A549 (cell line): Measurements from ENCODE around the gene ZFAND4. TPM values are rescaled to one million over a fixed set of nuclear protein-coding genes. Genes with fewer than 3 reads are reported as not detected.

Experiments
- ATAC-seq, 2 experiments: fragments of 200-7000 bp in 1 of 2; fragments of >200 bp in 1 of 2; cut with Nextera tagmentation in 1 of 2; cut with Tn5 transposase in 1 of 2; 3 replicates each; pipeline versions ENCODE4 v1.8.0 to v1.9.1; 2018 to 2020; ENCODE audit warnings: mild to moderate bottlenecking in 1 of 2, moderate library complexity in 1 of 2
- CTCF ChIA-PET: fragments of 300-600 bp; sonication (Branson Sonifier 250); formaldehyde crosslinking; extraction: SDS; loops from one replicate; lab custom pipeline; 2021; ENCODE audit warnings: antibody characterized with exemption, inconsistent platforms; lab: Yijun Ruan, JAX
- POLR2A ChIA-PET: fragments of 350-600 bp; formaldehyde crosslinking; extraction: SDS; loops from one replicate; lab custom pipeline; 2021; ENCODE audit warnings: antibody characterized with exemption, inconsistent platforms; lab: Yijun Ruan, JAX
- DNase-seq, 2 experiments: peaks; one replicate each; pipeline versions ENCODE4 v3.0.0 to v3.0.0-alpha.2; 2011 to 2016; ENCODE audit warnings: low read depth in 1 of 2, low spot score in 1 of 2
- FAIRE-seq: peaks from 2 replicates; lab custom pipeline; 2011; peaks lifted over from hg19 to GRCh38; lab: Jason Lieb, UNC
- H3K27ac ChIP-seq, 2 experiments: fragments of >200 bp; sonication (Bioruptor Twin); formaldehyde crosslinking; 3 replicates each; pipeline ENCODE4 v1.5.1; 2016 to 2017
- H3K4me1 ChIP-seq: fragments of >200 bp; sonication (Bioruptor Twin); formaldehyde crosslinking; 3 replicates; pipeline ENCODE4 v1.6.1; 2016
- H3K4me2 ChIP-seq: fragments of >200 bp; sonication (Bioruptor Twin); formaldehyde crosslinking; 3 replicates; pipeline ENCODE4 v1.6.1; 2016
- H3K4me3 ChIP-seq: fragments of >200 bp; sonication (Bioruptor Twin); formaldehyde crosslinking; 3 replicates; pipeline ENCODE4 v1.5.1; 2016
- H3K9me3 ChIP-seq: fragments of >200 bp; sonication (Bioruptor Twin); formaldehyde crosslinking; 3 replicates; pipeline ENCODE4 v1.6.1; 2016
- BHLHE40 ChIP-seq: IDR thresholded peaks from 2 replicates; pipeline ENCODE4 v1.6.1; 2012; ENCODE audit warnings: low read depth, low read length, inconsistent platforms
- CHD2 ChIP-seq: fragments of 150-350 bp; IDR thresholded peaks from 2 replicates; pipeline ENCODE4 v1.6.1; 2014; ENCODE audit warnings: low read length; ENCODE audit not compliant: partially characterized antibody
- CHD4 ChIP-seq: fragments of 200-600 bp; sonication (generic); IDR thresholded peaks from 2 replicates; pipeline ENCODE4 v1.6.1; 2016; ENCODE audit warnings: antibody characterized with exemption, mild to moderate bottlenecking, borderline replicate concordance
- EHMT2 ChIP-seq: fragments of 200-600 bp; sonication (generic); IDR thresholded peaks from 2 replicates; pipeline ENCODE4 v1.6.1; 2016; ENCODE audit warnings: antibody characterized with exemption, low read depth, mild to moderate bottlenecking, moderate library complexity
- FOXS1 ChIP-seq: fragments of 250-450 bp; sonication (Bioruptor Pico); IDR thresholded peaks from 2 replicates; pipeline ENCODE4 v1.5.0; 2020; ENCODE audit warnings: mild to moderate bottlenecking, moderate library complexity
- HDAC2 ChIP-seq: fragments of 200-600 bp; sonication (generic); IDR thresholded peaks from 2 replicates; pipeline ENCODE4 v1.6.1; 2016
- JUN ChIP-seq, 2 experiments: fragments of >200 bp; sonication (Bioruptor Twin); formaldehyde crosslinking; IDR thresholded peaks; 2 replicates in 1 of 2; 3 replicates in 1 of 2; pipeline ENCODE4 v1.6.1; 2016 to 2017
- MAFK ChIP-seq: fragments of 450-650 bp; IDR thresholded peaks from 2 replicates; pipeline ENCODE4 v1.6.1; 2014; ENCODE audit not compliant: partially characterized antibody
- PHF8 ChIP-seq: fragments of 200-600 bp; sonication (generic); IDR thresholded peaks from 2 replicates; pipeline ENCODE4 v1.6.1; 2016; ENCODE audit warnings: low read depth, mild to moderate bottlenecking, antibody characterized with exemption, moderate library complexity, borderline replicate concordance
- RCOR1 ChIP-seq: fragments of 150-350 bp; IDR thresholded peaks from 2 replicates; pipeline ENCODE4 v1.6.1; 2014; ENCODE audit warnings: antibody characterized with exemption, low read length, low read depth
- RFX5 ChIP-seq: fragments of 450-650 bp; IDR thresholded peaks from 2 replicates; pipeline ENCODE4 v1.7.1; 2014; ENCODE audit warnings: antibody characterized with exemption, mild to moderate bottlenecking, moderate library complexity
- ZC3H11A ChIP-seq: fragments of 450-650 bp; IDR thresholded peaks from 2 replicates; pipeline ENCODE4 v1.6.1; 2014; ENCODE audit warnings: antibody characterized with exemption, mild to moderate bottlenecking
- ZNF302 ChIP-seq: fragments of 250-450 bp; sonication (Bioruptor Pico); IDR thresholded peaks from 2 replicates; pipeline ENCODE4 v1.9.0; 2021; ENCODE audit warnings: inconsistent platforms, mild to moderate bottlenecking, moderate library complexity
- WGBS: methylation state at CpG from one replicate; pipeline ENCODE4 v1.1.6; 2017; ENCODE audit errors: missing lambda C conversion rate; 5-methylcytosine and 5-hydroxymethylcytosine counted together
- polyA plus RNA-seq, 4 experiments: library from polyadenylated mRNA; depleted of rRNA in 3 of 4; stranded (reverse); fragments of >200 nt; fragmentation: RNase III in 1 of 4; extraction: RNeasy Plus Mini Kit Qiagen cat#74134 plus additional on column Dnase treatment in 1 of 4; gene quantifications; 2 replicates in 3 of 4; 3 replicates in 1 of 4; pipeline ENCODE4 v1.2.3, GENCODE V29; 2011 to 2017
- TF ChIP-seq, protein P1 (sequence below): fragments of >200 bp; sonication (Bioruptor Twin); formaldehyde crosslinking; IDR thresholded peaks from 3 replicates; pipeline ENCODE4 v1.6.1; 2016
- TF ChIP-seq, protein P2 (sequence below): IDR thresholded peaks from 2 replicates; pipeline ENCODE4 v1.6.1; 2012
- TF ChIP-seq, protein P3 (sequence below): IDR thresholded peaks from 2 replicates; pipeline ENCODE4 v1.6.1; 2012
- TF ChIP-seq, protein P4 (sequence below): fragments of 200-600 bp; sonication (generic); IDR thresholded peaks from 2 replicates; pipeline ENCODE4 v1.6.1; 2016; ENCODE audit warnings: antibody characterized with exemption, mild to moderate bottlenecking, moderate library complexity
- TF ChIP-seq, protein P5 (sequence below): IDR thresholded peaks from 2 replicates; pipeline ENCODE4 v1.6.1; 2012; ENCODE audit warnings: low read depth, borderline replicate concordance
- TF ChIP-seq, protein P6 (sequence below): fragments of >200 bp; sonication (Bioruptor Twin); formaldehyde crosslinking; IDR thresholded peaks from 2 replicates; pipeline ENCODE4 v1.6.1; 2016

ZFAND4 gene
- polyA plus RNA-seq, 2 of the 4 experiments (the other 2 are of a cell fraction) = 4.5 to 7.4 TPM

DNA sequence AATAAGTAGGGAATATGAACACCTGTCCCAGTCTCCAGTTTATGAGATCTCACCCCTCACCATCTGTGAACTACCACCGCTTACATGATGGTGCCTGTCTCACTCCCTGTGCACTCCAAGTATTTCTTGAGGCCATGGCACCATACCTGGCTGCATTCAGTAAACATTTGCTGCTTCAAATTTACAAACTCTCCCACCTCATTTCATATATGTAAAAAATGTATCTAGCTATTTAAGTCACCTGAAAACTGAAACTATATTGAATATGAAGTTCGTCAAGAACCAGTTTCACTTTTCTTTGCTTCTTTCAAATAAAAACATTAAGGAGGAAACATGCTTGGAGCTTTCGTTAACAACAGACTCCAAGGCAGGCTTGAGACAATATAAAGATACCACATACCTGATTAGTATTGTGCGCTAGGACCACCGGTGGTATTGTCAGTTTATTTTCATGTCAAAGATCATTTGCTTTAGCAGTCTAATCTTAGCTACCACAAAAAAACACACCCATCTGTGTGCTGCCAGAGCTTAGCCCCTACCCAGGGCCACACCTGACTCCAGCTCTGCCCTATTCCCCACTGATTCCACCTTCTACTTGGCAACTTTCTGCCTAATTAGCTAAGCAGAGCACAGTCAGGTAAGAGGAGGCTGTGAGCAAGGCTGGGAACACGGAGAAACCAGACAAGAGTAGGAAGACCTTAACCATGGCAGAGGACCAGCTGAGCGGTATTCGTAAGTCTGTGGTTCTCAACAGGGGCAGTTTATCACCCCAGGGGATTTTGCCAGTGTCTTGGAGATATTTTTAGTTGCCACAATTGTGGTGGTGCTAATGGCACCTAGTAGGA is 92.0 kb downstream of the ZFAND4 start (continued):
- TF ChIP-seq, protein P1, sequence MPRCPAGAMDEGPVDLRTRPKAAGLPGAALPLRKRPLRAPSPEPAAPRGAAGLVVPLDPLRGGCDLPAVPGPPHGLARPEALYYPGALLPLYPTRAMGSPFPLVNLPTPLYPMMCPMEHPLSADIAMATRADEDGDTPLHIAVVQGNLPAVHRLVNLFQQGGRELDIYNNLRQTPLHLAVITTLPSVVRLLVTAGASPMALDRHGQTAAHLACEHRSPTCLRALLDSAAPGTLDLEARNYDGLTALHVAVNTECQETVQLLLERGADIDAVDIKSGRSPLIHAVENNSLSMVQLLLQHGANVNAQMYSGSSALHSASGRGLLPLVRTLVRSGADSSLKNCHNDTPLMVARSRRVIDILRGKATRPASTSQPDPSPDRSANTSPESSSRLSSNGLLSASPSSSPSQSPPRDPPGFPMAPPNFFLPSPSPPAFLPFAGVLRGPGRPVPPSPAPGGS = no peak
- TF ChIP-seq RFX5 (no peak), CHD4 (no peak), PHF8 (no peak)
- TF ChIP-seq, protein P2, sequence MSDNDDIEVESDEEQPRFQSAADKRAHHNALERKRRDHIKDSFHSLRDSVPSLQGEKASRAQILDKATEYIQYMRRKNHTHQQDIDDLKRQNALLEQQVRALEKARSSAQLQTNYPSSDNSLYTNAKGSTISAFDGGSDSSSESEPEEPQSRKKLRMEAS = no peak
- TF ChIP-seq, protein P3, sequence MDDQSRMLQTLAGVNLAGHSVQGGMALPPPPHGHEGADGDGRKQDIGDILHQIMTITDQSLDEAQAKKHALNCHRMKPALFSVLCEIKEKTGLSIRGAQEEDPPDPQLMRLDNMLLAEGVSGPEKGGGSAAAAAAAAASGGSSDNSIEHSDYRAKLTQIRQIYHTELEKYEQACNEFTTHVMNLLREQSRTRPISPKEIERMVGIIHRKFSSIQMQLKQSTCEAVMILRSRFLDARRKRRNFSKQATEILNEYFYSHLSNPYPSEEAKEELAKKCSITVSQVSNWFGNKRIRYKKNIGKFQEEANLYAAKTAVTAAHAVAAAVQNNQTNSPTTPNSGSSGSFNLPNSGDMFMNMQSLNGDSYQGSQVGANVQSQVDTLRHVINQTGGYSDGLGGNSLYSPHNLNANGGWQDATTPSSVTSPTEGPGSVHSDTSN = no peak

DNA sequence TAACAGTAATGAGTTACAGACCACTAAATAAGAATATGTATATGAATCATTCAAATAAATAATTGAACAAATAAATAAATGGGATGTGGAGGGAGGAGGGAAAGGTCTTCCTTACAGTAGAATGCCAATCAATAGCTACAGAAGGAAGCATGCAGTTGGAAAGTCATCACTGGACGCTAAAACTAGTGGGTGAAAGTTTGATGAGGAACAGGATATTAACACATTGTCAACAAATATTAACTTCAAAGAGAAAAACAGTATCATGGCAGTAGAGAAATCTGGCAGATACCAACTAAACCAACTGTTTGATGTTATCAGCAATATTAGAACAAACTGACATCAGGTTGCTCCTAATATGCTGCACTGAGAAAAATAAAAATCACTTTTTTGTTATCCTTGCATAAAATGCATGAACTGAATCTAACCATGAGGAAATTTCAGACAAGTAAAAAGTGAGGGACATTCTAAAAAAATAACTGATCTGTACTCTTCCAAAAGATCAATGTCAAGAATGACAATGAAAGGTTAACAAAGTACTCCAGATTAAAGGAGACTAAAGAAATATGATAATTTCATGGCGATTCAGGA is 94.1 kb downstream of the ZFAND4 start:
- Histone ChIP-seq H3K4me3 (no peak overlapping the region), H3K4me2 (no peak overlapping the region)
- WGBS = 83% methylated on average over 2 of the region's 2 CpGs
- TF ChIP-seq ZNF302 (no peak), ZC3H11A (no peak), MAFK (no peak), EHMT2 (no peak), FOXS1 (no peak), CHD2 (no peak), BHLHE40 (no peak), PHF8 (no peak), RCOR1 (no peak), JUN (IDR thresholded peaks at IDR 0.05) (no peak), HDAC2 (no peak)
- TF ChIP-seq, protein P4, sequence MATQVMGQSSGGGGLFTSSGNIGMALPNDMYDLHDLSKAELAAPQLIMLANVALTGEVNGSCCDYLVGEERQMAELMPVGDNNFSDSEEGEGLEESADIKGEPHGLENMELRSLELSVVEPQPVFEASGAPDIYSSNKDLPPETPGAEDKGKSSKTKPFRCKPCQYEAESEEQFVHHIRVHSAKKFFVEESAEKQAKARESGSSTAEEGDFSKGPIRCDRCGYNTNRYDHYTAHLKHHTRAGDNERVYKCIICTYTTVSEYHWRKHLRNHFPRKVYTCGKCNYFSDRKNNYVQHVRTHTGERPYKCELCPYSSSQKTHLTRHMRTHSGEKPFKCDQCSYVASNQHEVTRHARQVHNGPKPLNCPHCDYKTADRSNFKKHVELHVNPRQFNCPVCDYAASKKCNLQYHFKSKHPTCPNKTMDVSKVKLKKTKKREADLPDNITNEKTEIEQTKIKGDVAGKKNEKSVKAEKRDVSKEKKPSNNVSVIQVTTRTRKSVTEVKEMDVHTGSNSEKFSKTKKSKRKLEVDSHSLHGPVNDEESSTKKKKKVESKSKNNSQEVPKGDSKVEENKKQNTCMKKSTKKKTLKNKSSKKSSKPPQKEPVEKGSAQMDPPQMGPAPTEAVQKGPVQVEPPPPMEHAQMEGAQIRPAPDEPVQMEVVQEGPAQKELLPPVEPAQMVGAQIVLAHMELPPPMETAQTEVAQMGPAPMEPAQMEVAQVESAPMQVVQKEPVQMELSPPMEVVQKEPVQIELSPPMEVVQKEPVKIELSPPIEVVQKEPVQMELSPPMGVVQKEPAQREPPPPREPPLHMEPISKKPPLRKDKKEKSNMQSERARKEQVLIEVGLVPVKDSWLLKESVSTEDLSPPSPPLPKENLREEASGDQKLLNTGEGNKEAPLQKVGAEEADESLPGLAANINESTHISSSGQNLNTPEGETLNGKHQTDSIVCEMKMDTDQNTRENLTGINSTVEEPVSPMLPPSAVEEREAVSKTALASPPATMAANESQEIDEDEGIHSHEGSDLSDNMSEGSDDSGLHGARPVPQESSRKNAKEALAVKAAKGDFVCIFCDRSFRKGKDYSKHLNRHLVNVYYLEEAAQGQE = no peak
- TF ChIP-seq, protein P5, sequence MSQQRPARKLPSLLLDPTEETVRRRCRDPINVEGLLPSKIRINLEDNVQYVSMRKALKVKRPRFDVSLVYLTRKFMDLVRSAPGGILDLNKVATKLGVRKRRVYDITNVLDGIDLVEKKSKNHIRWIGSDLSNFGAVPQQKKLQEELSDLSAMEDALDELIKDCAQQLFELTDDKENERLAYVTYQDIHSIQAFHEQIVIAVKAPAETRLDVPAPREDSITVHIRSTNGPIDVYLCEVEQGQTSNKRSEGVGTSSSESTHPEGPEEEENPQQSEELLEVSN = no peak
- TF ChIP-seq, protein P1 = no peak
- TF ChIP-seq, protein P6, sequence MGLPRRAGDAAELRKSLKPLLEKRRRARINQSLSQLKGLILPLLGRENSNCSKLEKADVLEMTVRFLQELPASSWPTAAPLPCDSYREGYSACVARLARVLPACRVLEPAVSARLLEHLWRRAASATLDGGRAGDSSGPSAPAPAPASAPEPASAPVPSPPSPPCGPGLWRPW = no peak
- TF ChIP-seq, all 56 proteins: peak for 0
- POLR2A ChIA-PET = no interaction called here
- ATAC-seq (no peak), FAIRE-seq (no peak), DNase-seq (no peak)
- Histone ChIP-seq H3K4me1 (no peaks in the 10 kb centered on the region; the same call in 2 of the 3 replicates), H3K9me3 (no peaks in the 10 kb centered on the region), H3K27ac (no peak overlapping the region)
- CTCF ChIA-PET = no interaction called here
